Keratinocyte (primary cell): ENCODE measurements around the gene EPHB3.

Experiments used
- CTCF ChIP-seq, 3 experiments: IDR thresholded peaks in 1 of 3; conservative IDR thresholded peaks in 1 of 3; optimal IDR thresholded peaks in 1 of 3; 2 replicates in 2 of 3; 3 replicates in 1 of 3; pipeline versions ENCODE3 to v1.5.1; 2011; ENCODE audit warnings: low read length in 3 of 3, mild to moderate bottlenecking in 3 of 3, moderate library complexity in 2 of 3, control low read depth in 1 of 3, inconsistent platforms in 1 of 3; ENCODE audit not compliant: insufficient read depth in 2 of 3; ENCODE audit errors: extremely low read depth in 1 of 3
- EZH2 ChIP-seq: IDR thresholded peaks from one replicate; pipeline ENCODE4 v1.6.1; 2012; ENCODE audit warnings: inconsistent platforms, mild to moderate bottlenecking, low read length, moderate library complexity

DNA sequence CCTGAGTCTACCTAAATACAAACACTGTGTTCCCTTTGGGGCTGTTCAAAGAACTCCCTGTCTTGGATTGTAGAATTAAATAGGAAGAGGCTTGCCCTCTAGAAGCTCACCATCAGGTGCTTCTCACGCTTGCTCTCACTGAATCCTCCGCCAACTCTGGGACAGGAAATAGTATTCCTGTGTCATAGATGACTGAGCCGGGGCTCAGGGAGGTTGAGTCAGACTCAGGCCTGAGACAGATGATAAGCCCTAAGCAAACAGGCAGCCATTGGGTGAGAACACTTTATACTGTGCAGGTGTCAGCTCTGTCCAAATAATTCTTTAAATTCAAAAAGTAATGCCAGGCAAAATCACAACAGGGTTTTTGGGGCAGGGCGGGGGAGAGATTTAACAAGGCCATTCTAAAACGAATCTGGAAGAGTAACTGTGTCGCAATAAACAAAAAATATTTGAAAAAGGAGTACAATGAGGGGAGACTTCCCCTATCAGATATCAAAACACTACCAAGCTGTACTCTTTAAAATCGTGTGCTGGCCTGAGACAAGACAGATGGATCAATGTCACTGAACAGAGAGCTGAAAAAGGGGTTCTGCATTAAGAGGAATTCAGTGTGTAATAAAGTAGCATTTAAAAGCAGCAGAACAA lies 59.0 kb downstream of the EPHB3 start:
- TF ChIP-seq CTCF (optimal IDR thresholded peaks at IDR 0.05 in 1 of 3, IDR thresholded peaks at IDR 0.05 in 1 of 3, conservative IDR thresholded peaks at IDR 0.05 in 1 of 3; ENCODE audit: extremely low read depth in 1 of 3, insufficient read depth in 2 of 3, low read length in 3 of 3), result no peak
- no peak for TF ChIP-seq EZH2
